ENCODE measurements around the gene DUSP10. TPM values are rescaled to one million over a fixed set of nuclear protein-coding genes. Genes with fewer than 3 reads are reported as not detected.

Gene DUSP10
- total and polyA plus RNA-seq, 8 donors: 4.7 to 14.5 (median 9.3) TPM

GRCh38 chr1:221701570-221702186 is 40.2 kb downstream of the DUSP10 start:
- Histone ChIP-seq H3K36me3 (peaks cover 0 to 22% (median 0%) of the 10 kb centered on the region in 3 donors), H3K27ac (no peak overlapping the region), H3K9me3 (no peaks in the 10 kb centered on the region), H3K27me3 (no peaks in the 10 kb centered on the region), H3K4me1 (peaks cover 5 to 15% (median 8%) of the 10 kb centered on the region in 3 donors), H3K4me3 (no peak overlapping the region)
- WGBS, 2 donors: 83 to 91% methylated on average over 1 of the region's 1 CpG
- FAIRE-seq (no peak), ATAC-seq (no peak), DNase-seq (no peak)
- intact Hi-C loops (cut with DNase I): no loop called here
- no peak for TF ChIP-seq CTCF (IDR thresholded peaks at IDR 0.05)

GRCh38 chr1:221700948-221701347 is 40.9 kb downstream of the DUSP10 start:
- no peak overlapping the region for H3K4me3 ChIP-seq
- peaks cover 0 to 22% (median 0%) of the 10 kb centered on the region in 3 donors for H3K36me3 ChIP-seq
- FAIRE-seq (no peak), ATAC-seq (no peak), DNase-seq (no peak)
- peaks cover 5 to 15% (median 8%) of the 10 kb centered on the region in 3 donors for H3K4me1 ChIP-seq
- no peaks in the 10 kb centered on the region for H3K9me3 ChIP-seq
- intact Hi-C loops (cut with DNase I): no loop called here
- TF ChIP-seq CTCF (IDR thresholded peaks at IDR 0.05): no peak
- no peaks in the 10 kb centered on the region for H3K27me3 ChIP-seq
- 74 to 91% methylated on average over 2 of the region's 2 CpGs for WGBS, 2 donors
- no peak overlapping the region for H3K27ac ChIP-seq

GRCh38 chr1:221700536-221700935 is 41.4 kb downstream of the DUSP10 start:
- Histone ChIP-seq H3K9me3 (no peaks in the 10 kb centered on the region), H3K27ac (no peak overlapping the region), H3K4me1 (peaks cover 5 to 15% (median 8%) of the 10 kb centered on the region in 3 donors), H3K4me3 (no peak overlapping the region), H3K36me3 (peaks cover 0 to 19% (median 0%) of the 10 kb centered on the region in 3 donors), H3K27me3 (no peaks in the 10 kb centered on the region)
- TF ChIP-seq CTCF (IDR thresholded peaks at IDR 0.05): no peak
- FAIRE-seq (no peak), ATAC-seq (no peak), DNase-seq (no peak)
- WGBS, 2 donors: 100% methylated on average over 1 of the region's 1 CpG
- intact Hi-C loops (cut with DNase I): no loop called here

GRCh38 chr1:221699978-221700519 is 41.8 kb downstream of the DUSP10 start:
- Histone ChIP-seq H3K36me3 (peaks cover 0 to 14% (median 0%) of the 10 kb centered on the region in 3 donors), H3K27me3 (no peaks in the 10 kb centered on the region), H3K27ac (no peak overlapping the region), H3K4me3 (no peak overlapping the region), H3K4me1 (peaks cover 5 to 15% (median 8%) of the 10 kb centered on the region in 3 donors), H3K9me3 (no peaks in the 10 kb centered on the region)
- no peak for DNase-seq
- no peak for FAIRE-seq
- no peak for TF ChIP-seq CTCF (IDR thresholded peaks at IDR 0.05)
- no peak for ATAC-seq
- intact Hi-C loops (cut with DNase I): no loop called here

- ATAC-seq: no peak
- 93 to 100% methylated on average over 1 of the region's 1 CpG for WGBS, 2 donors
Observed at GRCh38 chr1:221699577-221699976, 42.3 kb downstream of the DUSP10 start.

More at GRCh38 chr1:221699577-221699976, 42.3 kb downstream of the DUSP10 start:
- Histone ChIP-seq H3K4me3 (no peak overlapping the region), H3K27ac (peak overlapping the region in 1 of 4 donors; percentile 30), H3K36me3 (peaks cover 0 to 12% (median 0%) of the 10 kb centered on the region in 3 donors), H3K27me3 (no peaks in the 10 kb centered on the region), H3K4me1 (peaks cover 5 to 15% (median 8%) of the 10 kb centered on the region in 3 donors), H3K9me3 (no peaks in the 10 kb centered on the region)
- no peak for FAIRE-seq
- DNase-seq: no peak
- intact Hi-C loops (cut with DNase I): no loop called here
- TF ChIP-seq CTCF (IDR thresholded peaks at IDR 0.05): no peak
